ENCODE data around the gene REEP2.
"Not testable (repeated sequence)": the region's sequence is repeated elsewhere in the genome, so short reads cannot be mapped to it uniquely, and the experiment has no call there.

Gene REEP2

GRCh38 chr5:138466125-138466899 lies 27.5 kb downstream of the REEP2 start:
- no peak for DNase-seq

- no peak for DNase-seq
These were observed 28.2 kb downstream of the REEP2 start for GRCh38 chr5:138466900-138467710.

- DNase-seq: no peak
These were observed 28.9 kb downstream of the REEP2 start for GRCh38 chr5:138467711-138468132.

GRCh38 chr5:138468133-138468965 lies 29.5 kb downstream of the REEP2 start:
- DNase-seq: no peak

- DNase-seq: no peak
These were observed 30.2 kb downstream of the REEP2 start for GRCh38 chr5:138468966-138469539.

GRCh38 chr5:138469540-138470321 lies 30.9 kb downstream of the REEP2 start:
- peak; percentile 36 for DNase-seq

- DNase-seq: no peak
These were observed 31.6 kb downstream of the REEP2 start for GRCh38 chr5:138470322-138471051.

- DNase-seq: no peak
These were observed 32.1 kb downstream of the REEP2 start for GRCh38 chr5:138471052-138471361.

- DNase-seq: no peak
These were observed 33.5 kb downstream of the REEP2 start for GRCh38 chr5:138472353-138472752.

GRCh38 chr5:138473151-138473550 lies 34.3 kb downstream of the REEP2 start:
- not testable (repeated sequence) for DNase-seq

- DNase-seq: no peak
These were observed 38.1 kb downstream of the REEP2 start for GRCh38 chr5:138476918-138477317.

GRCh38 chr5:138482638-138483037 lies 43.8 kb downstream of the REEP2 start:
- no peak for DNase-seq

GRCh38 chr5:138488481-138488945 lies 49.7 kb downstream of the REEP2 start:
- no peak for DNase-seq

- DNase-seq: no peak
These were observed 50.8 kb downstream of the REEP2 start for GRCh38 chr5:138489683-138490061.

- no peak for DNase-seq
These were observed 51.9 kb downstream of the REEP2 start for GRCh38 chr5:138490648-138491283.

GRCh38 chr5:138491284-138491648 lies 52.4 kb downstream of the REEP2 start:
- DNase-seq: no peak

GRCh38 chr5:138491669-138492559 lies 53.1 kb downstream of the REEP2 start:
- peak; percentile 71 for DNase-seq

- DNase-seq: no peak
These were observed 53.7 kb downstream of the REEP2 start for GRCh38 chr5:138492560-138493045.

GRCh38 chr5:138495351-138495750 lies 56.5 kb downstream of the REEP2 start:
- DNase-seq: no peak
